Dedifferentiated amniotic fluid mesenchymal stem cell (primary cell): Measurements from ENCODE around the gene ACSS1.

Source experiments
- DNase-seq: peaks from one replicate; pipeline ENCODE4 v3.0.0-alpha.2; 2016; ENCODE audit errors: extremely low spot score

Gene ACSS1

DNA sequence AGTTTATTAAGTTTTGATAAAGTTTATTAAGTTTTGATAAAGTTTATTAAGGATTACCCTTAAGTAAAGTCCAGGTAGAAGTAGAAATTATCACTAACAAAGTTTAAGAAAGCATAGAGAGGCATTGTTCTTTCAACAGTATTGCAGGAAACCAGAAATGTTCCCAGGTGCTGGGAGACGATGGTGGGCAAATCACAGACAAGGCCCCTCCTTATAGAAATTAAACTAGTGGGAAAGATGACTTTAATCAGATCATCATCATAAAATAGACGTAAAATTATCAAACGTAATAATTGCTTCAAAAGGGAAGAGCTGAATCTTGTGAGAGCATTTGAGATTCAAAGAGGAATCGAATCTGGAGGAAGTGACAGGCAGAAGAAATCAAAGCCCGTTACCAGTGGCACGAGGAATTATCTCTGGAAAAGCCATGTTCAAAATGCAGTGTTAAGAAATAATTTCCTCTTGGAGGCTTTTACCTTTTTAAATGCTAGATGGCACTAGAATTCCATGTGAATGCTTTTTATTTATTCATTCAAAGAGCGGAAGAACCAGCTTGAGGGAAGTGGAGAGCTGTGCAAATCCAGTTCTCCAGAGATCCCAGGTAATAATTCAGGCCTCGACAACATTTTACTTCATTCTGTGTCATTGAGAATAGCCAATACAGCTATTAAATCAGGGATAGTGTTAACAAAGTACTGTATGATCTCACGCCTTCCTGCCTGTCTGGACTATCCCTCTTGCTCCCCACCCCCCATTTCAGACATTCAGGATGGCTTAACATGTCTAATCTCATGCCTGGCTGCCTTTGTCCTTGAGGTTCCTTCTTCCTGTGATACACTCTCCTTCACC, 64.4 kb downstream of the ACSS1 start:
- peak; percentile 53 for DNase-seq

DNA sequence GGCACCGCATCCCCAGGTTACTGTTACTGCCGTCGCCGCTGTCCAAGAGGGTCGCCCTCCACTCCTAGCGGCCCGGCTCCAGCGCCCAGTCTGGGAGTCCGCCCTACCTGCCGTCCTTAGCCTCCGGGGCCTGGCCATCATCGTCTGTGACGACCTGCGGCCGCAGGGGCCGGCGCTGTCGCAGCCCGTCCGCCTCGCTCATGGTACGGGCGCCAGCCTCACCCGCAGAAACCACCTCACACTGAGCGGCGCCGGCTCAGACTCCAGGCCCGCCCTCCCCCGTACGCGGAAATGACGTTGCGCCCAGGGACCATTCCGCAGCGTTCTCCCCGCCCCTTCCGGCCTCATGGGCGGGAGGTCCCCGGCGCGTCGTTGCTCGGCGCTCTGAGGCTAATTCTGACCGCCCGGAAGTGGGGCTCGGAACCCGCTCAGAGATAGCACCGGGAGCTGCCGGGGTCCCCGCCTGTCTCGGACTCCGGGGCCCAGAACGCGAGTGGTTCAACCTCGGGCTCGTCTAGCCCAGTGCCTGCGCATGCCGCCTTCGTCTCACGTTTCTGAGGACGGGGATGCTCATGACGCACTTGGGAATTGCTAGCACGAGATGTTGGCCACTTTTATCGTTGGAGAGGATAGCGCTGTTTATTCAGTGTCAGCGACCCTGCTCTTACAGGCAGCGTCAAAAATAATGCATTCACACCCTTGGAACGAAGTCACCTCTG, 65.3 kb downstream of the ACSS1 start, which contains the start of gene APMAP:
Gene APMAP, minus strand, starts transcription at position 265 of the 719 bp plus-strand sequence. Its CDS starts 63 bp downstream, at position 202.
- peak; percentile 95 for DNase-seq

DNA sequence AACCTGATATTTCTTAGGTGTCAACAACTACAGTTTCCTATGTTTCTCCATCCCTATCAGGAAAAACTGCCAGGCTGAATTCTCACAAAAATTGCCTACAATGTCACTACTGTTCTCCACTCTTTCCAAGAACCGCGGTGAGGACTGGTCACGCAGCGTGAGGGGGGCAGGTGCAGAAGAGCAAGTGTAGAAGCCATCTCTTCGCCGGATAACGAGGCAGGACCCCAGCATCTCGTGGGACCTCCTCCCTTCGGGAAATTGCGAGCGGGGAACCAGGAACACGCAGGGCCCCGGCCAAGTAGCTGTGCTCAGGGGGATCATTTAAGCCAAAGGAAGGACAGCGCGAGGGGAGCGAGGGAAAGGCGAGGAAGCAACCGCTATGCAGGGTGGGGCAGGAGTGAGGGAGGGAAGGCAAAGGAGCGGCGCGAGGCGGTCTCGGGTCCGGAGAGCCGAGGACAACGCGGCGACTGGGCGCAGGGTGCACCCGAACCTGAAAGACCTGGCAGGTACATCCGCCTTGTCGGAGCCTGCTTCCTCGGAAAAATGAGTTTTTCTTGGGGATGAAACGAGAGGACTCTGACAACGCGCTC, 65.9 kb downstream of the ACSS1 start:
- DNase-seq, result peak; percentile 16

DNA sequence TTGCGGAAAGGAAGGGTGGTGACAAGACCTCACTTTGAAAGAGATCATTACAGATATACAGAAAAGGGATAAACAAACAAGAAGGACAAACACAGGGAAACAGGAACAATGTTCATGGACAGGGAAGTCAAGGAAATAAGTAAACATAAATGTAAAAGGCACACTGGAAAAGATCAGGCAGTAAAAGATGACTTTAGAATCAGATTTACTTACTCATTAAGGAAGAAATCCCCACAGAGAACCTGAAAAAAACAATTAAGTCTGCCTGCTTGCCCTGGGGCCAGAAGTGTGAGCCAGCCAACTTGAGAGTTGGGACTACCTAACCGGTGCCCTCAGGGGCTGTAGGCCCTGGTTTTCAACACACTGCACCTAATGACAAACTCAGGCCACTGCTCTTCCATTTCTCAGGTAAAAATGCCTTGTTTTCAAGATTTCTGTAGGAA, 67.1 kb downstream of the ACSS1 start:
- DNase-seq, result no peak

DNA sequence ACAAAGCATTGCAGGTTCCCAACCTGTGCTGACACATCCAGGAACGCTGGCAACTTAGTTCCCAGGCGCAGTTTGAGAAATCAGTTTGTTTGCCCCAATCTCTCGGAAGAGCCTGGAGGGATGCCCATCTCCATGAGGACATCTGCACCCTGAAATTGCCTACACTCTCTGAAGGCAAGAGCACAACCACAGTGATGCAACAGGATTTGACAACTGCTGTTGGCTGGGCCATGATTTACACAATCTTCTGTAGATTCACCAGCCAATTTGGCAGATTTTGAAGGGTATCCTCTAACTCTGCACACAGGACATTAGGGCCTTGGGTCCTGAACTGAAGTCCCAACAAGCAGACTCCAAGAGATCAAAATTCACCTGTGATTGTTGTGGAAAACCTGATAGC, 68.8 kb downstream of the ACSS1 start:
- no peak for DNase-seq

DNA sequence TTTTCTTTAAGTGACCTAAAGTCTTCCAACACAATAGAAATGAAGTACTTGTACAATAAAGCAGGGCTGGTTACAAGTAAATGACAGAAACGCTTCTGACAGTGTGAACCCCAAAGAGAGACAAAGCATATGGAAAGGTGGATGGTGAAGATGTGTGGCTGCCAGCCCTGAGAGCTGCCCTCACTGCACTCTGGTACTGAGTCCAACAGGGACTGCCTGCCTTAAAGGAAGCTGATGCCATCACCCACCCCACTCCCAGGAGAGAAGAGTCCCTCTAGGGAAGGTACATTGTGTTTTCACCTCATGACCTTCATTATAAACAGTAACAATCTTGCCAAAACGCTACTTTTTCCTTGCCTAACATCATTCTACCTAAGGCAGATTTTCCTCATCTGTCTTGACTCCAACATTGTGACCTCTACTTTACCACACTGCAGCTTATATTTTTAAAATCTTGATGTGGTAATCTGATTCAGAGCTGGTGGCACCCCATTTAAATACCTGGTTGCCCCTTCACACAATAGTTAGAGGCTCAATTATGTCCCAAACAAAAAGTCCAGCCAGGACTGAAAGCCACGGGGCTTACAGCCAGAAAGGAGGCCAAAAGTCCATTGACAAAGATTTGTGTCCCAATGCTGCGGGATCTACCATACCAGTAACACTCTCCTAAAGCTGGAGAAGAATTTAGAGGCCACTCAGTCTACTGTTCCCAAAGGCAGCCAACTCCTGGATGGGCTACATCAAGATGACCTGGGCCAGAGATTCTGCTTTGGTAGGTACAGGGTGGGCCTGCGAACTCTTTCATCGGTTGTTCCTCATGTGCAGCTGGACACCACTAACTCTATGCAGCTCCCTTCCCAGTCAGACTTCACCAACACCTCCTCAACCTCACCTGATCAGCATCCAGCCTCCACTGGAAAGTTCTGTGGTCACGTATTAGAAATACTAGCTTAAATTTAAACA, 69.8 kb downstream of the ACSS1 start:
- DNase-seq, result no peak

DNA sequence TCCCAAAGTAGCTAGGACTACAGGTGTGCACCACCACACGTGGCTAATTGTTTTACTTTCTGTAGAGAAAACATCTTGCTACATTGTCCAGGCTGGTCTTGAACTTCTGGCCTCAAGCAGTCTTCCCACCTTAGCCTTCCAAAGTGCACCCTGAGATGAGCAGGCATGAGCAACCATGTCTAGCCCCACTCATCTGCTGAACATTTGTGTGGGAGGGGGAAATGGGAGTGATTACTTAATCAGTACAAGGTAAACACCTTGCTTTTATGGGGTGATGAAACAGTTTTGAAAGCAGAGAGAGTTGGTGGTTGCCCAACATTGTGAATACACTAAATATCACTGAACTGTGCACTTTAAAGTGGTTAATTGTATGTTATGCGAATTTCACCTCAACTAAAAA, 70.7 kb downstream of the ACSS1 start:
- DNase-seq, result no peak

DNA sequence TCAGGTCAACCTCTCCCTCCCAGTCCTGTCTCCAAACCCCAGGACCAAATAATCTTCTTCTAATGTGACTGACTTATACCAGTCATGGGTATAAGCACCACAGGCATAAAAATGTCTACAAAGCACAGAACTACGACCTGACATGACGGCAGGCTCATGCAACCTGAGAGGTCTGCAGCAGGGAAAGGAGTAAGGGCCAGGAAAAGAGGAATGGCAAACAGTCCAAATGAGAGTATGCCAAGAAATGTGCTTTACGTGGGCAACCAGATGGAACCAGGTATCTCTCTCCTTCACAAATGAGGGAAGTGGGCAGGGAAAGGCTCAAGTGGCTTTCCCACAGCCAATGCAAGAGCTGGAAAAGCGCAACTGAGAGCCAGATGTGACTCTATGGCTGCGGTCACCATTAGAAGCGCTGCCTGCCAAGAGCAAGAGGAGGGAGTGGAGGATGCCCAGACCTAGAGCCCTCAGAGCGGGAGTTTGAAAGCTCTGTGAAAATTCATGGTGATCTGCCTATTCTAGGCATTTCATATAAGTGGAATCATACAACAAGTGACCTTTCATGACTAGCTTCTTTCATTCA, 71.4 kb downstream of the ACSS1 start:
- DNase-seq, result no peak

DNA sequence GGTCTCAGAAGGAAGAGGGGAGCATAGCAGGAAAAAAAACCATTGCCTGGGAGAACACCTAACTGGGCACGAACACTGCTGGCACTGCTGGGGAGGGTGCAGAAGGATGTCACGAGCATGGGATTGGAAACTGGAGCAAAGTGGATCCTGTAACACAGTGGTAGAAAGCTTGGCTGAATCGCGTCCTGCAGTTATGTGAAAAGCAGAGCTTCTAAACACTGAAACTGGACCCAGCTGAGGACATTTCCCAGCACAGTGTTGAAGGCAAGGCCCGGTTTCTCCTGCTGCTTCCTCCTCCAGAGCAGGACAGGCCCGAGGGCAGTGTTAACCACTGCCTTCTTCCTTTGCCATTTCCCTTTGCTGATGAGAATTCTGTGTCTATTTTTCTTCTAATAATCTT, 72.1 kb downstream of the ACSS1 start:
- DNase-seq, result no peak

DNA sequence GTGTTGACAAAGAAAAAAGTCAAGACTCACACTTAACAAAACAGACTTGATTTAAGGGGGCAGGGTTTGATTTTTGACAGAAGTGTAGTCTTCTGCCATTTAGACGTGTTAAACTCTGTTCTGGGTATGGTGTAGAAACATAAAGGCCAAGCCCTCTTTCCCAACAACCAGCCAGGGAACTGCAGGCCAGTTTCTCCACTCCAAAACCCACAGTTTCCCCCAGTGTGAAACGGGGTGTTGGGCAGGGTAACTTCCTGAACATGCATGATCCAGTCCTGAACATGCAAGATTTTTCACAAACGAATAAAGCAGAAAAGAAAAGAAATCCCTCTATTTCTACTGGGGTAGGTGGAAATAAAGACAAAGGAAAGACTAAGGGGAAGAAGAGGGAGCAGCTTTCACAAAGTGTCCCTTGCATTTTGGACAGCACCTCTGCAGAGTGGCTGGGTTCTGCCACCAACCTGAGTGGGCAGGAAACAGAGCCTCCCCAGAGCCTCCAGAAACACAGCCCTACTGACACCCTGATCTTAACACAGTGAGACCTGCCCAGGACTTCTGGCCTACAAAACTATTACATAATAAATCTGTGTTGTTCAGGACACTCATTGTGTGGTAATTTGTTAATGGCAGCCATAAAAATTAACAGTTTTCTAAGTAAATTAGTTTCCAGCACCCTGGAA, 72.8 kb downstream of the ACSS1 start:
- no peak for DNase-seq

DNA sequence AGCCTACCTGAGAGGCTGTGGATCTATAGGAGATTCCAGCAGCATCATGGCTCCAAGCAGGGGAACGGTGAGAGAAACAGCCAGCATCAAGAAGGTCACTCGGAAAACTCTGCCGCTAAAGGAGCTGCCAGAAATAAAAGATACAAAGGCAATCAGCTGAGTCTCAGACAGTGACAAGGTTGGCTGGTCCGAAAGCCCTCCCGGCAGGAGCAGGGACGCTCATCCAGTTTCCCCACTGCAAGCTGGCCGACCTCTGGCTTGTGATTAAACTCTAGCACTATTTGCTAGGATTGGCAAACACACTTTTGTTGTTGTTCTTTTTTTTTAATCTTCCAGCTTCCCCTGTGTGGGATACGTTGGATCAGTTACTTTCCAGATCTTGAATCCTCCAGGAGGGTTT, 74.0 kb downstream of the ACSS1 start:
- no peak for DNase-seq

DNA sequence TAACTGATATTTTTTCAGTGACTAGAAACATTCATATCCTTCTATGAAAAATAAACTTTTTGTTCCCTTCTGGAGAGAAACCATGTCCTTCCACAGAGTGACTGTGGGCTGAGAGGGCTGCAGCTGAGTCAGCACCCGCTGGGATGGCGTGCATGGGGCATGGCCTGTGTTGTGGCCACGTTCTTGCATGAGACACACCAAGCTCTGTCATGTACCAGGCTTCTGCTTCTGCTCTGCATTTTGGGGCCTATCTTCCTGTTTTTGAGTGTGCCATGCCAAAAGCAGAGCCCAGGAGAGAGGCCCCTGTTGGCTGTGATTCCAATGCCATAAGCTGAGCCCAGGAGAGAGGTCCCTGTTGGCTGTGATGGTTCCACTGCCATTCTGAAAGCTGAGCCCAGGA, 76.1 kb downstream of the ACSS1 start:
- no peak for DNase-seq

DNA sequence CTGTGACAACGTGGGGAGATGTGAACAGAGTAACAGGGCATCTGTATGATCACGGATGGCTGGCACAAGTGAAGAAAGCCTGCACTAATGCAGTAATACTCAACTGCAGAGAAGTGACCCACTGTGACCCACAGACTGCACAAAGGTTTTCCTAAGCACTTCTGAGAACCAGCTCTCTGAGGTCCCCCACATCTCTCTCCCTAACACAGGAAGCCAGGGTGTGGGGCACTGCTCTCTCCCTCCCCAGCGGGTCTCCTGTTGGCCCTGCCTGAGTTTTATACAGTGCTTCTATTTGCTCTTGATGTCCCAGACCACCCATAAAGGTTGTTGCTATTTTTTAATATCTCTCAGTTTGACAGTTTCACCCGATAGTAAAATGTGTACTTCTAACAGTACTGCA, 76.7 kb downstream of the ACSS1 start:
- DNase-seq, result no peak

DNA sequence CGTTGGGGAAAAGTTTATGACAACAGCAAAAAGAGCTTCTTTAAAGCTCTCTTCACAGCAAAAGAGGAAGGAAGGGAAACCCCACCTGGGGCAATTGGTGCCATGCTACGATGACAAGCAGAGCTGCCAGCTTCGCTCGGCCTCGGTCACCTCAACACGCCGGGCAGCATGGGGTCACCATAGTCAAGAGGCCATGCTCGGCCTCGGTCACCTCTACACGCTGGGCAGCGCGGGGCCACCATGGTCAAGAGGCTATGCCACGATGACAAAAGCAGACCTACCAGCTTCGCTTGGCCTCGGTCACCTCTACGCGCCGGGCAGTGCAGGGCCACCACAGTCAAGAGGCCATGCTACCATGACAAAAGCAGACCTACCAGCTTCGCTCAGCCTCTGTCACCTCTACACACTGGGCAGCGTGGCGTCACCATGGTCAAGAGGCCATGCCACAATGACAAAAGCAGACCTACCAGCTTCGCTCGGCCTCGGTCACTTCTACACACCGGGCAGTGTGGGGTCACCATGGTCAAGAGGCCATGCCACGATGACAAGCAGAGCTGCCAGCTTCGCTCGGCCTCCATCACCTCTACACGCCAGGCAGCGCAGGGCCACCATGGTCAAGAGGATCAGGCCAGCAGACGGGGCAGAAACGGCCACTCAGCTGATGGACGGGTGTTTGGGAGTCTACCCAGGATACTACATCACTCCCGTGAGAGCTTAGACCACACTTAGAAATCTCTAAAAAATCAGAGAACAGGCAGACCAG, 77.5 kb downstream of the ACSS1 start:
- DNase-seq, result no peak

DNA sequence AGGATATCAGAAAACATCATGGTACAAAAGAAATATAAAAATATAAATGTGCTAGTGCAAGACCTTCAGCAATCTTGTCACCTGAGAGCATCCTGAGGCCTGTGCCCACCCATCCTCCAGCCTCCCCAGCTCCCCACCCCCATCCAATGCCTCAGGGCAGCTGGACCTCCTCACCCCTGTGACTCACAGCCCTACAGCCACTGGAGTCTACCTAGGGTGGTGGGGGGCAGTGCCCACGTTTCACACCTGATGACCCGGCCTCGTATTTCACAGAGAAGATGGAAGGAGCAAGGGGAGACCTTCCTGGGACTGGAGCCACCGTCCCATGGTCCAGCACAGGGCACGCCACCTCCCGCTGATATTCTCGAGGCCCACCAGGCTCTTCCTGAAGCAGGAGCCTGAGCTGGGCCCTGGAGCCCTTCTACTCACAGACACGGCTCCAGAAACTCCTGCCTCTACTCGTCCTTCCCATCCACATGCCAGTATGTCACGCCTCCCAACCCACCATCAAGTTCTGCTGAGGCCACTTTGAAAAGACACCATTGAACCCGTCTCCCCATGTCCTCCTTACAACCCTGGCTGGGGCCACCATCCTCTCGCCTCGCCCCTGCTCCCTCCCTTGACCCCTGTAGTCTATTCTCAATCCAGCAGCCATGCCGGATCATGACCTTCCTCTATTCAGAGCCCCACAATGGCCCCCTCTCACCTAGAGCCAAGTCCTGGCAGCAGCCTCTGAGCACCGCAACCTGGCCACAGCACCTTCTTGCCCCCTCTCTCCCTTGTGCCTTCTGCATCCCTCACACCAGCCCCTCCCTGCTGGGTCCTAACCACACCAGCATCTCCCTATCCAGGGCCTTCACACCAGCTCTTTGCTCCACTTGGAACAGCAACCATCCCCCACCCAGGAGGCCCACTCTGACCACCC, 78.6 kb downstream of the ACSS1 start:
- no peak for DNase-seq

DNA sequence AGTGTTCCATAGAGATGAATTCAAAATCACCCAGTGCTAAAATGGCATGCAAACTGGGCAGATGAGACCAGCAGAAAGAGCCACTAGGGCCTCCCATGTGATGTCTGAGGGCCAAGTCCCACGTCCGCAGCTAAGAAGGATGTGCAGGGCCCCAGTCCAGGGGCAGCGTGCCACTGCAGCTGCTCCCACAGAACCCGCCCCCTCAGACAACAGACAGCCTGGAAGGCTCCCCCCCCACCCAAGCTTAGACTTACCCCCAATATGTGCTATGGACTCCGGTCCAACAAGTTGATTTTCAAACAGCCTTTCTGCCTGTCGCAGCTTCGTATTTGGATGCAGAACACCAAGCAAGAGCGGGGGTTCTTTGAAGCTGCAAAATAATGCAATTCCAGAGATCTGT, 79.4 kb downstream of the ACSS1 start:
- no peak for DNase-seq

DNA sequence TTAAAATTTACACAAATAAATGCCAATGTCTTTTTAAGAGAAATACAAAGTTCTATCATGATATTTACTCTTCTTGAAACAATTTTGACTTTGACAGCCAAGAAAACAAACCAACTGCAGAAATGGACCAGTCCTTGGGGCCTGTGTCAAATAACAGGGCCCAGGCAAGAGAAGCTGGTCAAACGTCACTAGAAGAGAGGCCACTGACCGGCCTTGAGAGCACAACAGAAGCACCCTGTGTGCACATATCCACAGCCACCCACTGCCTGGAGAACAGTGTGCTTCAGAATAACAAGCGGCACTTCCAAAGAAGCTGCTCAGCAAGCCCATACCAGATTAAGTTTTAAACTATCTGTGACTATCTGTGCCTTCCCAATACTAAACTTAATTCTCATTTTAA, 80.1 kb downstream of the ACSS1 start:
- DNase-seq, result no peak

DNA sequence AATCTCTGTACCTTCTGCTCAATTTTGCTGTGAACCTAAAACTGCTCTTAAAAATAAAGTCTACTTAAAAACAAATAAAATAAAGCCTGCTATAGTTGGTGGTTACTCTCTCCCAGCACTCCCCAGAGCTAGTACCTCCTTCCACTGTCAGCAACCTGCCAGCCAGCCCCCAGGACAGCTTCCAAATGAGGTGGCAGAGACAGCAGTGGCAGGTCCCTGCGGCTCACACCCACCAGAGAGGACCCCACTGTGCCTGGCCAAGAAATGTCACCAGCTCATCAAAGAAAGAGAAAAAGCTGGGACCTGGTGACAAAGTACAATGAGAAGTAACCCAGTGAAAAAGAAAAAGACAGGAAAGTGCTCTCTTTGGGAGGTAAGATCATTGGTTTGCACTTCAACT, 80.6 kb downstream of the ACSS1 start:
- no peak for DNase-seq

DNA sequence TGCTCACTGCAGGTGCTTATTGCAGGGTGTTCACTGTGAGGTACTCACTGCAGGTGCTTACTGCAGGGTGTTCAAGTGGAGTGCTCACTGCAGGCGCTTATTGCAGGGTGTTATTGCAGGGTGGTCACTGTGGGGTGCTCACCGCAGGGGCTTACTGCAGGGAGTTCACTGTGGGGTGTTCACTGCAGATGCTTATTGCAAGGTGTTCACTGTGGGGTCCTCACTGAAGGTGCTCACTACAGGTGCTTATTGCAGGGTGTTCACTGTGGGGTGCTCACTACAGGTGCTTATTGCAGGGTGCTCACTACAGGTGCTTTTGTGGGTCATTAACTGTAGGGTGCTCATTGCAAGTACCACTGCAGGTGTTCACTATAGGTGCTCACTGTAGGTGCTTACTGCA, 85.6 kb downstream of the ACSS1 start:
- no peak for DNase-seq
